NCI-H146 (cell line): ENCODE results near the gene EIF2B2.

ENCODE experiments used
- DNase-seq: peaks from one replicate; lab custom pipeline; 2025; lab: John Stamatoyannopoulos, UW

The EIF2B2 gene

GRCh38 chr14:75002392-75003249 is at the start of gene EIF2B2:
EIF2B2 (plus strand) TSS chr14:75002921; CDS start chr14:75002991, 70 bp downstream.
- peak; percentile 92 for DNase-seq

- DNase-seq = no peak
Measured at GRCh38 chr14:74953686-74954085, 49.0 kb upstream of the EIF2B2 start.

GRCh38 chr14:74954232-74954946 is 48.3 kb upstream of the EIF2B2 start:
- DNase-seq = peak; percentile 85

GRCh38 chr14:74954947-74955228 is 47.8 kb upstream of the EIF2B2 start:
- no peak for DNase-seq

- DNase-seq = peak; percentile 52
Measured at GRCh38 chr14:74955229-74956026, 47.3 kb upstream of the EIF2B2 start, which contains the start of gene PGF. PGF (minus strand) TSS chr14:74955597; CDS start chr14:74955242, 355 bp downstream.

GRCh38 chr14:74956027-74956279 is 46.8 kb upstream of the EIF2B2 start:
- DNase-seq = no peak

GRCh38 chr14:74956280-74957072 is 46.2 kb upstream of the EIF2B2 start:
- no peak for DNase-seq

GRCh38 chr14:74959596-74960180 is 43.0 kb upstream of the EIF2B2 start:
- DNase-seq = no peak

GRCh38 chr14:74960736-74961135 is 42.0 kb upstream of the EIF2B2 start:
- DNase-seq = no peak

GRCh38 chr14:74961238-74961911 is 41.3 kb upstream of the EIF2B2 start:
- DNase-seq = no peak

GRCh38 chr14:74962046-74962445 is 40.7 kb upstream of the EIF2B2 start:
- DNase-seq = no peak

GRCh38 chr14:74962493-74962892 is 40.2 kb upstream of the EIF2B2 start:
- DNase-seq = no peak

- no peak for DNase-seq
Measured at GRCh38 chr14:74963178-74963704, 39.5 kb upstream of the EIF2B2 start.

GRCh38 chr14:74963705-74964271 is 38.9 kb upstream of the EIF2B2 start:
- DNase-seq = no peak

GRCh38 chr14:74964787-74965485 is 37.8 kb upstream of the EIF2B2 start:
- DNase-seq = no peak

- no peak for DNase-seq
Measured at GRCh38 chr14:74965486-74966153, 37.1 kb upstream of the EIF2B2 start.

- no peak for DNase-seq
Measured at GRCh38 chr14:74968811-74969210, 33.9 kb upstream of the EIF2B2 start.

GRCh38 chr14:74973003-74973653 is 29.6 kb upstream of the EIF2B2 start:
- peak; percentile 25 for DNase-seq

- no peak for DNase-seq
Measured at GRCh38 chr14:74973905-74974363, 28.8 kb upstream of the EIF2B2 start.
